ENCODE measurements around the gene RHEB. TPM values are rescaled to one million over a fixed set of nuclear protein-coding genes. Genes with fewer than 3 reads are reported as not detected.

Gene RHEB
- total RNA-seq, 1 donor from 2014 or later, result 68.6 TPM

DNA sequence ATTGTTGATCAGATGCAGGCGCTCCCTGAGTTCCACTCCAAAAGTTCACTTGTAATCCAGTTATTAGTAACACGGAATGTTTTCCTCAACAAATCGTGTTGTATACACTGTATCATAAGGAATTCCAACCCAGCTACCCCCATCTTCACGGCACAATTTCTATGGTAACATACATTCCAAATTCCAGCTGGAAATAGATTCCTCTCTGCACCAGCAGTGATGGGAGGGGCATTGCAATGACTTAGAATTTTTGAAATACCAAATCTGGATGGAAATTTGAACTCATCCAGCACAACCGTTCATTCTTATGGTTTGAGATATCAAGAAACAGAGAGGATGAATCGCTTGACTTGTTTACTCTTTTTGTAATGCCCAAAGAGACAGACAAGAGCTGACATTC is 38.9 kb upstream of the RHEB start:
- no peaks in the 10 kb centered on the region for H3K9me3 ChIP-seq
- H3K36me3 ChIP-seq, result peaks cover 39 to 61% of the 10 kb centered on the region in 2 donors
- H3K27ac ChIP-seq, result no peak overlapping the region
- no peaks in the 10 kb centered on the region for H3K4me1 ChIP-seq
- H3K27me3 ChIP-seq, result no peaks in the 10 kb centered on the region
- H3K4me3 ChIP-seq, result no peak overlapping the region
- TF ChIP-seq, protein P1, sequence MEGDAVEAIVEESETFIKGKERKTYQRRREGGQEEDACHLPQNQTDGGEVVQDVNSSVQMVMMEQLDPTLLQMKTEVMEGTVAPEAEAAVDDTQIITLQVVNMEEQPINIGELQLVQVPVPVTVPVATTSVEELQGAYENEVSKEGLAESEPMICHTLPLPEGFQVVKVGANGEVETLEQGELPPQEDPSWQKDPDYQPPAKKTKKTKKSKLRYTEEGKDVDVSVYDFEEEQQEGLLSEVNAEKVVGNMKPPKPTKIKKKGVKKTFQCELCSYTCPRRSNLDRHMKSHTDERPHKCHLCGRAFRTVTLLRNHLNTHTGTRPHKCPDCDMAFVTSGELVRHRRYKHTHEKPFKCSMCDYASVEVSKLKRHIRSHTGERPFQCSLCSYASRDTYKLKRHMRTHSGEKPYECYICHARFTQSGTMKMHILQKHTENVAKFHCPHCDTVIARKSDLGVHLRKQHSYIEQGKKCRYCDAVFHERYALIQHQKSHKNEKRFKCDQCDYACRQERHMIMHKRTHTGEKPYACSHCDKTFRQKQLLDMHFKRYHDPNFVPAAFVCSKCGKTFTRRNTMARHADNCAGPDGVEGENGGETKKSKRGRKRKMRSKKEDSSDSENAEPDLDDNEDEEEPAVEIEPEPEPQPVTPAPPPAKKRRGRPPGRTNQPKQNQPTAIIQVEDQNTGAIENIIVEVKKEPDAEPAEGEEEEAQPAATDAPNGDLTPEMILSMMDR (IDR thresholded peaks at IDR 0.05), result no peak
- DNase-seq (ENCODE audit: low spot score in 2 of 2), result no peak
- intact Hi-C loops (cut with DNase I), result no loop called here

DNA sequence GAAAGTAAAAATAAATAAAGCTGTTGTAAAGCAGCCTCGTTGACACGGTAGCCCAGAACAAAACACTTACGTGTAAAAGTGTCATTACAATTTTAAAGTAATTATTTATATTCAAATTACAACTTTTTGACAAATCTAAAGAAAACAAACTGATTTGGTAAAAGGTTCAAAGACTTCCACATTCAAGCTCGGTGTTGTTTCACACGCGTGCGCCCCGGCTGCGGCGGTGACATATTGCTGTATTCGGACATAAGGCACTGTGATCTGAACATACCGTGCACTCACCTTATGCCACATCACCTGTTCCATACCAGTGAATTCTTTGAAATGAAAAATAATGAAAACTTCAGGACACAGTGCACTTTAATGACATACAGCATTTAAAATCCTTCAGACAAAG is 36.9 kb upstream of the RHEB start:
- H3K27me3 ChIP-seq, result no peaks in the 10 kb centered on the region
- no peaks in the 10 kb centered on the region for H3K9me3 ChIP-seq
- H3K4me3 ChIP-seq, result no peak overlapping the region
- H3K27ac ChIP-seq, result no peak overlapping the region
- TF ChIP-seq, protein P1 (IDR thresholded peaks at IDR 0.05), result no peak
- H3K4me1 ChIP-seq, result no peaks in the 10 kb centered on the region
- no peak for DNase-seq (ENCODE audit: low spot score in 2 of 2)
- H3K36me3 ChIP-seq, result peaks cover 34 to 51% of the 10 kb centered on the region in 2 donors
- intact Hi-C loops (cut with DNase I), result no loop called here

DNA sequence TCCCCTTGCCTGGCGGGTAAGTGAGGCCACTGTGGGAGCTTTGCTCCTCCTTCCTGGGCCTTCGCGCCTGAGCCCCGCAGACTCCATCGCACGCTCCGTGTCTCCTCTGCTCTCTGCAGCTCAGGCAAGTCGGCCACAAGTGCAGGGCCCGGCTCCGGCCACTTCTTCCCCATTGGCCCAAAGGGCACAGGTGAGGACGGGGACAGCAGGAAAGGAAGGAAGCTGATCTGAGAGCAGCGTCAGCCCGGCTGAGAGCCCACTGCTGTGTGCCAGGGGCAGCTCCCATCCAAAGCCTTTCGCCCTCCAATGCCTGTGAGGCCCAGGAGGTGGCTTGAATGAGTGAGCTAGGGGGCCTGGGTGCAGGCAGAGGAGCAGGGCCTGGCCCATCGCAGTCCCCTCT is 33.7 kb upstream of the RHEB start:
- no peaks in the 10 kb centered on the region for H3K27me3 ChIP-seq
- H3K4me3 ChIP-seq, result no peak overlapping the region
- no peaks in the 10 kb centered on the region for H3K4me1 ChIP-seq
- TF ChIP-seq, protein P1 (IDR thresholded peaks at IDR 0.05), result no peak
- peaks cover 18 to 22% of the 10 kb centered on the region in 2 donors for H3K36me3 ChIP-seq
- no peak for DNase-seq (ENCODE audit: low spot score in 2 of 2)
- intact Hi-C loops (cut with DNase I), result no loop called here
- H3K9me3 ChIP-seq, result no peaks in the 10 kb centered on the region
- no peak overlapping the region for H3K27ac ChIP-seq

DNA sequence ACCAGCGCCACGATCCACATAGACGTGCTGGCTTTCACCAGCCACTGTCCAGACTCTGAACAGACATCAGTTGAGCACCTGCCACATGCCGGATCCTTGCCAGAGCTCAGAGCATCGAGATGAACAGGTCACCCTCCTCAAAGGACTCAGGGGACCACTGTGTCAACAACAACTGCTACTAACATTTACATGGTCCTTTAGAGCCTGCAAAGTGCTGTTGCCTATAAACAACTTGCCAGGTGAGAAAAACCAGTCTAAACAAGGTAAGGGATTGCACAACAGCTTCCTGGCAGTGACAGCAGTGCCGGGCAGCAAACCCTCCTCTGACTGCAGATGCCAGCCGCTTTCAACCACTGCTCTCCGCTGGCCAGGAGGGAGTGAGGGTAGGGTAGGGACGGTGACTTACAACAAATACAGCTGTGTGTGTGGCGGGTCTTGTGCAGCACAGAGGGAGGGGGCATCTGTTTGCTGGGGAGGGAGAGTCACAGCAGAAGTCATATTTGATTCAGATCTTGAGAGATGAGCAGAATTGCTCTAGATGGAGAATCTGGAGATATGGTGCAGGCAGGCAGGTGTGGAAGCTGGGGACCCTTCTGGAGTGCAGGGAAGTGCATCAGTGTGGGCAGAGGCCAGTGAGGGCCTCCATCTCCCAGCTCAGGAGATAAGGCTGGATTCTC is 32.8 kb upstream of the RHEB start:
- intact Hi-C loops (cut with DNase I), result no loop called here
- TF ChIP-seq, protein P1 (IDR thresholded peaks at IDR 0.05), result no peak
- Histone ChIP-seq H3K27me3 (no peaks in the 10 kb centered on the region), H3K27ac (no peak overlapping the region), H3K4me3 (no peak overlapping the region), H3K36me3 (peaks cover 13 to 16% of the 10 kb centered on the region in 2 donors), H3K4me1 (no peaks in the 10 kb centered on the region), H3K9me3 (no peaks in the 10 kb centered on the region)
- DNase-seq (ENCODE audit: low spot score in 2 of 2), result no peak

DNA sequence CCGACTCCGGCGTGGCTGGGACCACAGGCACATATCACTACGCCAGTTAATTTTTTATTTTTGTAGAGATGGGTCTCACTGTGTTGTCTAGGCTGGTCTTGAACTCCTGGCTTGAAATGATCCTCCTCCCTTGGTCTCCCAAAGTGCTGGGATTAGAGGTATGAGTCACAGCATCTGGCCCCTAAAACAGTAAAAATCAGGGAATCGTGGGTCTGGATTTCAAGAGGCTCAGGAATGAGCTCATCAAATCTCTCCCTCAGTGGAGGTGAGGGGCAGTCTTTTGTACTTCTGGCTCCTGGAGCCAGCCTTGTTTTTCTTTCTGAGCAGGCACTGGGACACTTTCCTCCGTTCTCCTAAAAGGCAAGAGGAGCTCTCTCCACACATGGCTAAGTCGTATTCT is 32.1 kb upstream of the RHEB start:
- H3K27ac ChIP-seq, result no peak overlapping the region
- H3K9me3 ChIP-seq, result no peaks in the 10 kb centered on the region
- no peaks in the 10 kb centered on the region for H3K4me1 ChIP-seq
- intact Hi-C loops (cut with DNase I), result no loop called here
- TF ChIP-seq, protein P1 (IDR thresholded peaks at IDR 0.05), result no peak
- H3K4me3 ChIP-seq, result no peak overlapping the region
- H3K36me3 ChIP-seq, result peaks cover 9% of the 10 kb centered on the region in 2 donors
- H3K27me3 ChIP-seq, result no peaks in the 10 kb centered on the region
- no peak for DNase-seq (ENCODE audit: low spot score in 2 of 2)
